ENCODE data around the gene SLC16A13. TPM values are rescaled to one million over a fixed set of nuclear protein-coding genes. Genes with fewer than 3 reads are reported as not detected.

The SLC16A13 gene
- total and polyA plus RNA-seq, 2 donors (not counting 3 experiments of a cell fraction or from before 2014, with no cell fraction given) = 16.8 to 24.7 TPM

GRCh38 chr17:6995500-6996255 is 40.1 kb upstream of the SLC16A13 start, which contains the start of gene ALOX12:
ALOX12 (plus strand) TSS chr17:6996049; CDS start chr17:6996118, 69 bp downstream.
- H3K9ac ChIP-seq (replicated peaks; ENCODE audit: extremely low read depth, insufficient read depth, low read length) = no peak within 1 kb of the TSS
- H3K4me2 ChIP-seq (ENCODE audit: insufficient read depth, low read length) = no peak within 1 kb of the TSS
- TF ChIP-seq CTCF (IDR thresholded peaks at IDR 0.05; ENCODE audit: extremely low read depth in 1 of 2, insufficient read depth in 1 of 2, low read depth in 1 of 2, low read length in 2 of 2) (no peak), FOS (IDR thresholded peaks at IDR 0.05; ENCODE audit: borderline replicate concordance, insufficient read depth, low read length) (no peak), EZH2 (IDR thresholded peaks at IDR 0.05; ENCODE audit: borderline replicate concordance, low read depth, low read length, severe bottlenecking) (no peak), MAX (IDR thresholded peaks at IDR 0.05; ENCODE audit: insufficient read depth, insufficient read length) (no peak), POLR2A (IDR thresholded peaks at IDR 0.05; ENCODE audit: low read depth, low read length) (no peak), JUN (IDR thresholded peaks at IDR 0.05; ENCODE audit: borderline replicate concordance, insufficient read depth, insufficient read length, low read depth) (no peak), MYC (IDR thresholded peaks at IDR 0.05; ENCODE audit: low read depth, low read length) (no peak), POLR2AphosphoS5 (IDR thresholded peaks at IDR 0.05; ENCODE audit: insufficient read depth, low read depth, low read length) (no peak), GATA2 (IDR thresholded peaks at IDR 0.05; ENCODE audit: insufficient read depth, insufficient read length, low read depth, low read length) (no peak)
- ChIA-PET CTCF (interaction anchor here (0.8 to 2.2 kb wide), 5 partner anchors 9 to 85 kb away, joined by 3 to 13 read pairs (median 4); no protein-coding TSS in a partner anchor), POLR2A (no interaction called here)
- H4K20me1 ChIP-seq (replicated peaks; ENCODE audit: control insufficient read depth, extremely low read depth, insufficient read depth, low read length) = no peaks in the 10 kb centered on the region
- no peaks in the 10 kb centered on the region for H3K4me1 ChIP-seq (ENCODE audit: control insufficient read depth, extremely low read depth, insufficient read depth, low read length)
- H3K4me3 ChIP-seq (replicated peaks in 1 of 3; ENCODE audit: insufficient read depth in 1 of 3, low read depth in 1 of 3, low read length in 3 of 3) = no peak within 1 kb of the TSS
- FAIRE-seq (no peak), DNase-seq (ENCODE audit: low read depth, low spot score) (no peak)
- H3K9me3 ChIP-seq (replicated peaks; ENCODE audit: control insufficient read depth, insufficient read depth, low read length) = no peaks in the 10 kb centered on the region
- H3K9me1 ChIP-seq (replicated peaks; ENCODE audit: control insufficient read depth, extremely low read depth, insufficient read depth, low read length) = no peaks in the 10 kb centered on the region
- H3K36me3 ChIP-seq (ENCODE audit: control insufficient read depth in 2 of 2, extremely low read depth in 1 of 2, insufficient read depth in 2 of 2, low read length in 2 of 2) = peaks cover 3 to 11% of the 10 kb centered on the region in 2 experiments
- intact Hi-C loops (cut with micrococcal nuclease) = no loop called here
- H3K79me2 ChIP-seq (ENCODE audit: control insufficient read depth, insufficient read depth, low read length) = no peaks in the 10 kb centered on the region
- no peaks in the 10 kb centered on the region for H3K27me3 ChIP-seq (ENCODE audit: control insufficient read depth in 2 of 2, insufficient read depth in 2 of 2, low read length in 2 of 2)
- no peak within 1 kb of the TSS for H2AFZ ChIP-seq (ENCODE audit: low read depth, low read length)
- no TSS peak for BruUV-seq (replicated peaks)
- dilution Hi-C loops (cut with MboI; ENCODE audit: extremely low pct_ligation_motif_present, low sequenced_read_pairs) = no loop called here
- no peak within 1 kb of the TSS for H3K27ac ChIP-seq (ENCODE audit: insufficient read depth, low read depth, low read length)
